K562 (cell line): ENCODE data around the gene LZTR1. TPM values are rescaled to one million over a fixed set of nuclear protein-coding genes. Genes with fewer than 3 reads are reported as not detected.
A peak's percentile ranks its signal among the peaks of the same experiment; 100 is the strongest.

Experiments used
- CXXC5 ChIP-seq: fragments of 250-450 bp; sonication (Bioruptor Pico); IDR thresholded peaks from 2 replicates; pipeline ENCODE4 v1.8.0; 2022; ENCODE audit warnings: inconsistent platforms, mild to moderate bottlenecking, moderate library complexity
- GTF2A2 ChIP-seq: IDR thresholded peaks from 2 replicates; pipeline ENCODE4 v1.6.1; 2016; ENCODE audit warnings: mild to moderate bottlenecking, missing genetic modification characterization, missing compliant biosample characterization
- MCM3 ChIP-seq: fragments of 450-650 bp; IDR thresholded peaks from 2 replicates; pipeline ENCODE4 v1.6.1; 2016
- MCM7 ChIP-seq, 2 experiments: fragments of 450-650 bp; IDR thresholded peaks; 2 replicates each; pipeline ENCODE4 v1.6.1; 2016 to 2018
- RREB1 ChIP-seq: fragments of 250-450 bp; sonication (Bioruptor Pico); IDR thresholded peaks from 2 replicates; pipeline ENCODE4 v1.4.0; 2020
- SIN3B ChIP-seq: fragments of 450-650 bp; IDR thresholded peaks from 2 replicates; pipeline ENCODE4 v1.6.1; 2017; ENCODE audit warnings: low read depth, mild to moderate bottlenecking, moderate library complexity
- TCF15 ChIP-seq: fragments of 250-450 bp; sonication (Bioruptor Pico); IDR thresholded peaks from 2 replicates; pipeline ENCODE4 v1.8.0; 2022; ENCODE audit warnings: moderate library complexity, mild to moderate bottlenecking, inconsistent platforms
- ZNF280B ChIP-seq: fragments of 250-450 bp; sonication (Bioruptor Pico); IDR thresholded peaks from 2 replicates; pipeline ENCODE4 v1.5.1; 2021; ENCODE audit warnings: mild to moderate bottlenecking
- ZNF354B ChIP-seq: fragments of 250-450 bp; sonication (Bioruptor Pico); IDR thresholded peaks from 2 replicates; pipeline ENCODE4 v1.4.0; 2020
- polyA plus RNA-seq, 8 experiments: library from polyadenylated mRNA; depleted of rRNA in 4 of 8; stranded (reverse) in 5 of 8; unstranded in 3 of 8; fragments of >200 nt; fragmentation: Nextera tagmentation in 2 of 8; fragmentation: Illumina TruSeq in 1 of 8; extraction: Ambion mirVana in 2 of 8; extraction: Trizol in 1 of 8; gene quantifications; 2 replicates each; pipeline versions ENCODE4 v1.2.1 to v1.2.3, GENCODE V29; 2011 to 2014; ENCODE audit warnings: inconsistent platforms in 1 of 8, missing spikeins in 1 of 8
- total RNA-seq, 7 experiments: library from RNA; depleted of rRNA in 6 of 7; stranded (reverse); fragments of >200 nt in 6 of 7; fragmentation: Illumina TruSeq in 2 of 7; extraction: Trizol in 2 of 7; gene quantifications; 2 replicates each; pipeline versions ENCODE4 v1.2.1 to v1.2.3, GENCODE V29; 2011 to 2021; ENCODE audit warnings: low replicate concordance in 1 of 7

Gene LZTR1
- total and polyA plus RNA-seq, 9 of the 15 experiments (the other 6 are each of a cell fraction or from before 2014, with no cell fraction given) = 2.2 to 135 (median 63.0) TPM

DNA sequence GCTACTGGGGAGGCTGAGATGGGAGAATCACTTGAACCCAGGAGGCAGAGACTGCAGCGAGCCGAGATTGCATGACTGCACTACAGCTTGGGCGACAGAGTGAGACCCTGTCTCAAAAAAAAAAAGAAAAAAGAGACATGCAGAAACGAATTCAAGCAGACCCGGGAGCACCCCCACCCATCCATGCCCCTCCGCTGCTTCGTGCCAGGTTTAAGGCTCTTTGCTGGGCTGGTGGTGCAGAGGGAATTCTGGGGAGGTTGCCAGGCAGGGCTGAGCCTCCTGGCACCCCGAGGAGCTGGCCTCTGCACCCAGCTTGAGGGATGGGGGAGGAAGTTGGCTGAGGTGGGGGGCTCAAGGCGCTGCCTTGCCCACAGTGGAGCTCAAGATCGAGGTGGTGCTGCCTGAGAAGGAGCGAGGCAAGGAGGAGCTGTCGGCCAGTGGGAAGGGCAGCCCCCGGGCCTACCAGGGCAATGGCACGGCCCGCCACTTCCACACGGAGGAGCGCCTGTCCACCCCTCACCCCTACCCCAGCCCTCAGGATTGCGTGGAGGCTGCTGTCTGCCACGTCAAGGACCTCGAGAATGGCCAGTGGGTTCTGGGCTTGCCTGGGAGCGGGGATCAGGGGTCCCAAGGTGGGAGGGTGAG lies 9.0 kb upstream of the LZTR1 start (continued):
- TF ChIP-seq SIN3B (no peak), ZNF354B (CRISPR knock-in tag) (no peak), TCF15 (0 out of 2 replicates have a peak, but pooled peaks have one; percentile 9), ZNF280B (CRISPR knock-in tag) (no peak), MCM3 (peak; percentile 17; the same call in 1 of the 2 replicates), RREB1 (CRISPR knock-in tag) (0 out of 2 replicates have a peak, but pooled peaks have one; percentile 71), MCM7 (IDR thresholded peaks at IDR 0.05) (peak in 1 of 2 experiments; percentile 68; a peak in 1 of 4 replicates), GTF2A2 (tag) (no peak), CXXC5 (CRISPR knock-in tag) (0 out of 2 replicates have a peak, but pooled peaks have one; percentile 8)
